GM23338 (cell line): ENCODE results near the gene SARM1. TPM values are rescaled to one million over a fixed set of nuclear protein-coding genes. Genes with fewer than 3 reads are reported as not detected.

Source experiments
- ATAC-seq: fragments of 200-7000 bp; cut with Tn5 transposase; 3 replicates; pipeline ENCODE4 v1.9.1; 2020
- DNase-seq: peaks from one replicate; pipeline ENCODE4 v3.0.0-alpha.2; 2015; ENCODE audit warnings: low spot score
- H2AFZ ChIP-seq: fragments of 200-600 bp; sonication (generic); 2 replicates; pipeline ENCODE4 v1.8.0; 2016; ENCODE audit warnings: antibody characterized with exemption, mild to moderate bottlenecking, moderate library complexity
- H3F3A ChIP-seq: fragments of 200-600 bp; sonication (generic); replicated peaks from 2 replicates; pipeline ENCODE4 v1.8.0; 2017; ENCODE audit warnings: antibody characterized with exemption, mixed run types, low read depth
- H3K27ac ChIP-seq: fragments of 200-600 bp; sonication (generic); 2 replicates; pipeline ENCODE4 v1.6.1; 2016; ENCODE audit warnings: low read depth
- H3K27me3 ChIP-seq: fragments of 200-600 bp; sonication (generic); 2 replicates; pipeline ENCODE4 v1.8.0; 2016; ENCODE audit warnings: mild to moderate bottlenecking, mixed run types, moderate library complexity; ENCODE audit not compliant: insufficient read depth
- H3K36me3 ChIP-seq: fragments of 200-600 bp; sonication (generic); 2 replicates; pipeline ENCODE4 v1.8.0; 2016; ENCODE audit warnings: mild to moderate bottlenecking; ENCODE audit not compliant: insufficient read depth
- H3K4me1 ChIP-seq: fragments of 200-600 bp; sonication (generic); 2 replicates; pipeline ENCODE4 v1.8.0; 2016; ENCODE audit warnings: mild to moderate bottlenecking, moderate library complexity; ENCODE audit not compliant: insufficient read depth
- H3K4me2 ChIP-seq: fragments of 200-600 bp; sonication (generic); 2 replicates; pipeline ENCODE4 v1.7.1; 2017; ENCODE audit warnings: mixed run types
- H3K4me3 ChIP-seq: fragments of 200-600 bp; sonication (generic); 2 replicates; pipeline ENCODE4 v1.6.1; 2016; ENCODE audit warnings: mixed run types
- H3K79me2 ChIP-seq: fragments of 200-600 bp; sonication (generic); replicated peaks from 2 replicates; pipeline ENCODE4 v1.8.0; 2017; ENCODE audit warnings: mild to moderate bottlenecking; ENCODE audit not compliant: insufficient read depth
- H3K9me2 ChIP-seq: fragments of 200-600 bp; sonication (generic); 2 replicates; pipeline ENCODE4 v1.8.0; 2017; ENCODE audit not compliant: insufficient read depth
- H4K20me1 ChIP-seq: fragments of 200-600 bp; sonication (generic); replicated peaks from 2 replicates; pipeline ENCODE4 v1.8.0; 2017; ENCODE audit warnings: mild to moderate bottlenecking; ENCODE audit not compliant: insufficient read depth
- H3K27ac Mint-ChIP-seq: 2 replicates; pipeline ENCODE4 v1.8.0; 2020; ENCODE audit warnings: inconsistent platforms, mild to moderate bottlenecking, moderate library complexity, mixed read lengths
- H3K27me3 Mint-ChIP-seq: 3 replicates; pipeline ENCODE4 v1.8.0; 2022; ENCODE audit warnings: low read depth, mild to moderate bottlenecking, moderate library complexity, mixed read lengths, inconsistent platforms; ENCODE audit not compliant: insufficient read depth, poor library complexity
- H3K36me3 Mint-ChIP-seq: 3 replicates; pipeline ENCODE4 v1.8.0; 2021; ENCODE audit warnings: low read depth, mild to moderate bottlenecking, inconsistent platforms, moderate library complexity, mixed read lengths
- H3K4me1 Mint-ChIP-seq: 3 replicates; pipeline ENCODE4 v1.8.0; 2020; ENCODE audit warnings: mild to moderate bottlenecking, inconsistent platforms, mixed read lengths
- H3K4me3 Mint-ChIP-seq: 3 replicates; pipeline ENCODE4 v1.8.0; 2021; ENCODE audit warnings: moderate library complexity, mild to moderate bottlenecking, inconsistent platforms, mixed read lengths
- H3K9me3 Mint-ChIP-seq: 3 replicates; pipeline ENCODE4 v1.8.0; 2020; ENCODE audit warnings: moderate library complexity, mild to moderate bottlenecking, inconsistent platforms, mixed read lengths
- EZH2phosphoT487 ChIP-seq: fragments of 200-600 bp; sonication (generic); IDR thresholded peaks from one replicate; pipeline ENCODE4 v1.8.1; 2018; ENCODE audit warnings: antibody characterized with exemption; ENCODE audit not compliant: unreplicated experiment
- JUNB ChIP-seq: IDR thresholded peaks from one replicate; pipeline ENCODE4 v1.6.1; 2016; ENCODE audit warnings: antibody characterized with exemption; ENCODE audit not compliant: unreplicated experiment
- POLR2AphosphoS5 ChIP-seq: IDR thresholded peaks from 2 replicates; pipeline ENCODE4 v1.6.1; 2016; ENCODE audit warnings: antibody characterized with exemption, low read depth
- STAT1 ChIP-seq: IDR thresholded peaks from one replicate; pipeline ENCODE4 v1.6.1; 2016; ENCODE audit warnings: antibody characterized with exemption; ENCODE audit not compliant: unreplicated experiment
- polyA plus RNA-seq: library from polyadenylated mRNA; unstranded; fragments of >200 nt; fragmentation: Nextera tagmentation; extraction: Ambion mirVana; gene quantifications from 2 replicates; pipeline ENCODE4 v1.2.1, GENCODE V29; 2016
- total RNA-seq: library from RNA; depleted of rRNA; stranded (reverse); fragments of >200 nt; shearing (Covaris generic); gene quantifications from 2 replicates; pipeline ENCODE4 v1.2.3, GENCODE V29; 2014
- TF ChIP-seq, protein P1 (sequence below): fragments of 250-450 bp; sonication (Bioruptor Pico); IDR thresholded peaks from 2 replicates; pipeline ENCODE4 v1.5.0; 2020; ENCODE audit warnings: mild to moderate bottlenecking, moderate library complexity
- TF ChIP-seq, protein P2 (sequence below), 2 experiments: fragments of 200-600 bp in 1 of 2; sonication (generic) in 1 of 2; conservative IDR thresholded peaks; 2 replicates each; pipeline versions ENCODE4 v1.5.1 to v1.6.1; 2016 to 2017; ENCODE audit warnings: antibody characterized with exemption in 2 of 2, low read depth in 2 of 2, mild to moderate bottlenecking in 2 of 2, moderate library complexity in 1 of 2

The SARM1 gene
- total and polyA plus RNA-seq, 2 experiments from 2014 or later: 0.89 to 15.3 TPM

DNA sequence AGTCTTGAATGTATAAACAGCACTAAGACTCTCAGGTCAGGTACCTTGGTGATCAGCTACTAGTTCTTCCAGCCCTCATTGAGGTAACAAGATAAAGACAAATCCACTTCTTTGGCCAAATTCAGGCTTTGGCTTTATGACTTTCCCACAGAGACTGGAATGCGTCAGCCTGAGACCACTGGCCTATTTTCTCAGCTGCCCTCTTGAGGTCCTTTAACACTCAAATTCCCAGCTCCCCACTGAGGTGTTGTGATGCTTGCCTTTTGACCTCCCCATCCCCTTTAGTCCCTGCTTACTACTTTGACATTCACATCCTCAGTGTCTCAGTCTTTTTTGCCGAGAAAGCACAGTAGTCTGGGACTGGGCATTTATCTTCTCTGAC lies 25.3 kb upstream of the SARM1 start (continued):
- TF ChIP-seq, protein P1, sequence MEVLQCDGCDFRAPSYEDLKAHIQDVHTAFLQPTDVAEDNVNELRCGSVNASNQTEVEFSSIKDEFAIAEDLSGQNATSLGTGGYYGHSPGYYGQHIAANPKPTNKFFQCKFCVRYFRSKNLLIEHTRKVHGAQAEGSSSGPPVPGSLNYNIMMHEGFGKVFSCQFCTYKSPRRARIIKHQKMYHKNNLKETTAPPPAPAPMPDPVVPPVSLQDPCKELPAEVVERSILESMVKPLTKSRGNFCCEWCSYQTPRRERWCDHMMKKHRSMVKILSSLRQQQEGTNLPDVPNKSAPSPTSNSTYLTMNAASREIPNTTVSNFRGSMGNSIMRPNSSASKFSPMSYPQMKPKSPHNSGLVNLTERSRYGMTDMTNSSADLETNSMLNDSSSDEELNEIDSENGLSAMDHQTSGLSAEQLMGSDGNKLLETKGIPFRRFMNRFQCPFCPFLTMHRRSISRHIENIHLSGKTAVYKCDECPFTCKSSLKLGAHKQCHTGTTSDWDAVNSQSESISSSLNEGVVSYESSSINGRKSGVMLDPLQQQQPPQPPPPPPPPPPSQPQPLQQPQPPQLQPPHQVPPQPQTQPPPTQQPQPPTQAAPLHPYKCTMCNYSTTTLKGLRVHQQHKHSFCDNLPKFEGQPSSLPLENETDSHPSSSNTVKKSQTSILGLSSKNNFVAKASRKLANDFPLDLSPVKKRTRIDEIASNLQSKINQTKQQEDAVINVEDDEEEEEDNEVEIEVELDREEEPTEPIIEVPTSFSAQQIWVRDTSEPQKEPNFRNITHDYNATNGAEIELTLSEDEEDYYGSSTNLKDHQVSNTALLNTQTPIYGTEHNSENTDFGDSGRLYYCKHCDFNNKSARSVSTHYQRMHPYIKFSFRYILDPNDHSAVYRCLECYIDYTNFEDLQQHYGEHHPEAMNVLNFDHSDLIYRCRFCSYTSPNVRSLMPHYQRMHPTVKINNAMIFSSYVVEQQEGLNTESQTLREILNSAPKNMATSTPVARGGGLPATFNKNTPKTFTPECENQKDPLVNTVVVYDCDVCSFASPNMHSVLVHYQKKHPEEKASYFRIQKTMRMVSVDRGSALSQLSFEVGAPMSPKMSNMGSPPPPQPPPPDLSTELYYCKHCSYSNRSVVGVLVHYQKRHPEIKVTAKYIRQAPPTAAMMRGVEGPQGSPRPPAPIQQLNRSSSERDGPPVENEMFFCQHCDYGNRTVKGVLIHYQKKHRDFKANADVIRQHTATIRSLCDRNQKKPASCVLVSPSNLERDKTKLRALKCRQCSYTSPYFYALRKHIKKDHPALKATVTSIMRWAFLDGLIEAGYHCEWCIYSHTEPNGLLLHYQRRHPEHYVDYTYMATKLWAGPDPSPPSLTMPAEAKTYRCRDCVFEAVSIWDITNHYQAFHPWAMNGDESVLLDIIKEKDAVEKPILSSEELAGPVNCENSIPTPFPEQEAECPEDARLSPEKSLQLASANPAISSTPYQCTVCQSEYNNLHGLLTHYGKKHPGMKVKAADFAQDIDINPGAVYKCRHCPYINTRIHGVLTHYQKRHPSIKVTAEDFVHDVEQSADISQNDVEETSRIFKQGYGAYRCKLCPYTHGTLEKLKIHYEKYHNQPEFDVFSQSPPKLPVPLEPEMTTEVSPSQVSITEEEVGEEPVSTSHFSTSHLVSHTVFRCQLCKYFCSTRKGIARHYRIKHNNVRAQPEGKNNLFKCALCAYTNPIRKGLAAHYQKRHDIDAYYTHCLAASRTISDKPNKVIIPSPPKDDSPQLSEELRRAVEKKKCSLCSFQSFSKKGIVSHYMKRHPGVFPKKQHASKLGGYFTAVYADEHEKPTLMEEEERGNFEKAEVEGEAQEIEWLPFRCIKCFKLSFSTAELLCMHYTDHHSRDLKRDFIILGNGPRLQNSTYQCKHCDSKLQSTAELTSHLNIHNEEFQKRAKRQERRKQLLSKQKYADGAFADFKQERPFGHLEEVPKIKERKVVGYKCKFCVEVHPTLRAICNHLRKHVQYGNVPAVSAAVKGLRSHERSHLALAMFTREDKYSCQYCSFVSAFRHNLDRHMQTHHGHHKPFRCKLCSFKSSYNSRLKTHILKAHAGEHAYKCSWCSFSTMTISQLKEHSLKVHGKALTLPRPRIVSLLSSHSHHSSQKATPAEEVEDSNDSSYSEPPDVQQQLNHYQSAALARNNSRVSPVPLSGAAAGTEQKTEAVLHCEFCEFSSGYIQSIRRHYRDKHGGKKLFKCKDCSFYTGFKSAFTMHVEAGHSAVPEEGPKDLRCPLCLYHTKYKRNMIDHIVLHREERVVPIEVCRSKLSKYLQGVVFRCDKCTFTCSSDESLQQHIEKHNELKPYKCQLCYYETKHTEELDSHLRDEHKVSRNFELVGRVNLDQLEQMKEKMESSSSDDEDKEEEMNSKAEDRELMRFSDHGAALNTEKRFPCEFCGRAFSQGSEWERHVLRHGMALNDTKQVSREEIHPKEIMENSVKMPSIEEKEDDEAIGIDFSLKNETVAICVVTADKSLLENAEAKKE (CRISPR knock-in tag): no peak
- TF ChIP-seq POLR2AphosphoS5: no peak
- no peak for TF ChIP-seq STAT1
- TF ChIP-seq EZH2phosphoT487: no peak

GRCh38 chr17:28346746-28347246 lies 24.7 kb upstream of the SARM1 start:
- TF ChIP-seq, protein P2, sequence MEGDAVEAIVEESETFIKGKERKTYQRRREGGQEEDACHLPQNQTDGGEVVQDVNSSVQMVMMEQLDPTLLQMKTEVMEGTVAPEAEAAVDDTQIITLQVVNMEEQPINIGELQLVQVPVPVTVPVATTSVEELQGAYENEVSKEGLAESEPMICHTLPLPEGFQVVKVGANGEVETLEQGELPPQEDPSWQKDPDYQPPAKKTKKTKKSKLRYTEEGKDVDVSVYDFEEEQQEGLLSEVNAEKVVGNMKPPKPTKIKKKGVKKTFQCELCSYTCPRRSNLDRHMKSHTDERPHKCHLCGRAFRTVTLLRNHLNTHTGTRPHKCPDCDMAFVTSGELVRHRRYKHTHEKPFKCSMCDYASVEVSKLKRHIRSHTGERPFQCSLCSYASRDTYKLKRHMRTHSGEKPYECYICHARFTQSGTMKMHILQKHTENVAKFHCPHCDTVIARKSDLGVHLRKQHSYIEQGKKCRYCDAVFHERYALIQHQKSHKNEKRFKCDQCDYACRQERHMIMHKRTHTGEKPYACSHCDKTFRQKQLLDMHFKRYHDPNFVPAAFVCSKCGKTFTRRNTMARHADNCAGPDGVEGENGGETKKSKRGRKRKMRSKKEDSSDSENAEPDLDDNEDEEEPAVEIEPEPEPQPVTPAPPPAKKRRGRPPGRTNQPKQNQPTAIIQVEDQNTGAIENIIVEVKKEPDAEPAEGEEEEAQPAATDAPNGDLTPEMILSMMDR (conservative IDR thresholded peaks at IDR 0.05; ENCODE audit: low read depth in 2 of 2): peak; percentile 43 to 56
- TF ChIP-seq JUNB (no peak), POLR2AphosphoS5 (no peak)
- H3F3A ChIP-seq: no peaks in the 10 kb centered on the region
- Mint-ChIP-seq H3K4me1 (peaks cover 16% of the 10 kb centered on the region), H3K27me3 (peaks cover 9% of the 10 kb centered on the region), H3K36me3 (peaks cover 69% of the 10 kb centered on the region), H3K9me3 (no peaks in the 10 kb centered on the region), H3K27ac (0 out of 2 replicates have a peak overlapping the region, but pooled peaks have one; percentile 46), H3K4me3 (no peak overlapping the region)
- H3K9me2 ChIP-seq: no peaks in the 10 kb centered on the region
- ATAC-seq: peak; percentile 51
- H3K27ac ChIP-seq: no peak overlapping the region; the same call in 1 of the 2 replicates
- H3K4me2 ChIP-seq: no peak overlapping the region
- H3K36me3 ChIP-seq: peaks cover 18% of the 10 kb centered on the region
- H3K79me2 ChIP-seq: no peaks in the 10 kb centered on the region
- H3K27me3 ChIP-seq: no peaks in the 10 kb centered on the region
- H3K4me3 ChIP-seq: no peak overlapping the region
- H2AFZ ChIP-seq: no peak overlapping the region
- no peaks in the 10 kb centered on the region; the same call in 1 of the 2 replicates for H3K4me1 ChIP-seq
- DNase-seq: peak; percentile 57
- H4K20me1 ChIP-seq: peaks cover 14% of the 10 kb centered on the region; the same call in 1 of the 2 replicates
